ENCODE data around the gene SPRR4.

SPRR4 gene, protein sequence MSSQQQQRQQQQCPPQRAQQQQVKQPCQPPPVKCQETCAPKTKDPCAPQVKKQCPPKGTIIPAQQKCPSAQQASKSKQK

DNA sequence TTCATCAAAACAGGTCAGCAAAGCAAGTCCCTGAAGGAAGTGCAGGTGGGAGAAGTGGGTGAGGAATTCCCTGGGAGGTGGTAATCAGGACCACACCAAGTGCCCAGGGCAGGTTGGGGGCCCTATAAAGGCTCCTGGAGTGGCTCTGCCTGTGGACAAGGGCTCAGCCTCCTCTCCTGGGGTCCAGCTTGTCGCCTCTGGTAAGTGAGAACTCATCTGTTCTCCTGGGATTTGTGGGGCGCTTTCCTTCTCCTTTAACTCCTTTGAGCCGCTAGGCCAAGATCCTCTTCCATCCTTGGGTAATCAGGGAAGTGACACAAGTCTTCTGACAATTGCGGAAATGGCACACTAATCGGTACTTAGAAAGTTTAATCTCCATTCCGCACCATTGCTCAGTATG lies at the start of gene SPRR4:
TSS of gene SPRR4 (plus strand) at position 154 of the 400 bp plus-strand sequence. CDS start 1,243 bp downstream, outside the sequence.
- no peak for DNase-seq

DNA sequence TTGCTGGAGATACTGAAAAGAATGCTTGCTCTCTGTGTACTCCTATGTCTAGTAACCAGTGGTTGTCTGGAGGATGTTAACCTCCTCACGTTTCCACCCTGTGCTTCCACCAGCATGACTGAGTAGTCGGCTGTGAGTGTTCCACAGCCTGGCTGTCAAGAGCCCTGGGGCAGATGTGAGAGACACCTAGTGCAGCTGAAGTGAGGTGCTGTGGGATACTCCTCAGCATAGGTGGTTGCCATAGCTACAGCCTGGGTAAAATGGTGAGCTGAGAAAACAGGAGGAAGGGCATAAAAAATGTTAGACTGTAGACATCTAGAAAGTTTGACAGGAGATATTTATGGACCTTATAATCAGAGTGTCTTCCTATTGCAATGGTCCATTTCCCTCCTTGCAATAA lies 46.3 kb upstream of the SPRR4 start:
- no peak for DNase-seq

DNA sequence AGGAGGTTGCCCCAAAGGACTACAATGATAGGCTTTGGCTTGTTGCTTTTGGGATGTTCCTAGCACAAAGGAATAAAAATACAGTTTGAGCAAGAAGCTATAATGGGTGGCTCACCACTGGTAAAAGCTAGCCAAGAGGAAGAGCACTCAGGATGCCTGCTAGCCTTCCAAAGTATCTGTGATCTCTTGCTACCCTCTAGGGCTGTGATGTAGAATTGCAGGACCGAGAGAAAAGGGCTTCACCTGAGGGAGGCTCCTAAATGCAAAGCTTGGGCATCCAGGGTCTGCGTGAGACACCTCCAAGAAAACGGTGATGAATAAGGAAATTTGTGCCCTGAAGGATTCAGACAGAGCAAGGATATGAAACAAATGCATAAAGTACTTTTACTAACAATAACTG lies 44.4 kb upstream of the SPRR4 start:
- no peak for DNase-seq

DNA sequence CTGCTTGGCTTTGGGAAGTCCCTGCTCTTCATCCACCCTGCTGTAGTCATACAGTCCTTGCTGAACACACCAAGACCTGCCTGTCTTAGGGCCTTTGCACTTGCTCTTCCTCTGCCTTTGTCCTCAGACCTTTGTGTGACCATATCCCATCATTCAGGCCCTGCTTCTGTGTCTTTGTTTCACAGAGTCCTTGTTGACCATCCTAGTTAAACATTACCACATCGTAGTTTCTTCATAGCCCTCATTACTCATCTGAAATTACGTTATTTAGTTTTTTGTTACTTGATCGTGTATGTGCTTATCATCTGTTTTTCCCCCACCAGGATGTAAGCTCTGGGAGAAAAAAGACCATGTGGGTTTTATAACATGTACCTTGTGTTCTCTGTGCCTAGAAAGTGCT lies 41.8 kb upstream of the SPRR4 start:
- no peak for DNase-seq

DNA sequence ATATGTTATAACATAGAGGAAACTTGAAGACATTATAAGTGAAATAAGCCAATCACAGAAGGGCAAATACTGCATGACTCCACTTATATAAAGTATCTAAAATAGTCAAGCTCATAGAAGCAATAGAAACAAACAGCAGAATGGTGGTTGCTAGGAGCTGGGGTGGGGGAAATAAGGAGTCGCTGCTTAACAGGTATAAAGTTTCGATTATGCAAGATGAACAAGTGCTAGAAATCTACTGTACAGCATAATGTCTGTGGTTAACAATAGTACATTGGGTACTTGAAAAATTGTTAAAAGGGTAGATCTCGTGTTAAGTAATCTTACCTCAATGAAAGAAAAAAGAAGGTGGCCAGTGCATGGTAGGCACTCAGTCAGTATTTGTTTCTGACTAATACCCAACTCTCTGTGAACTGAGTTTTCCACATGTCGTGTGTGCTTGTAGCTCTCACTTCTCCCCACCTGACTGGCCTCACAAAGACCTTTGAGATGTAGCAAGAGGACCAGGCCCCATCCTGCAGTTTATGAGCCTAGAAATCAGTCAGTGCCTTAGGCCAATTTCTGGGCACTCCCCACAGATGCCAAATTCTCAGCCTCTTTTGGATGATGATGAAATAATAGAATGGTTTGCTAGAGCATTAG lies 38.2 kb upstream of the SPRR4 start:
- no peak for DNase-seq

DNA sequence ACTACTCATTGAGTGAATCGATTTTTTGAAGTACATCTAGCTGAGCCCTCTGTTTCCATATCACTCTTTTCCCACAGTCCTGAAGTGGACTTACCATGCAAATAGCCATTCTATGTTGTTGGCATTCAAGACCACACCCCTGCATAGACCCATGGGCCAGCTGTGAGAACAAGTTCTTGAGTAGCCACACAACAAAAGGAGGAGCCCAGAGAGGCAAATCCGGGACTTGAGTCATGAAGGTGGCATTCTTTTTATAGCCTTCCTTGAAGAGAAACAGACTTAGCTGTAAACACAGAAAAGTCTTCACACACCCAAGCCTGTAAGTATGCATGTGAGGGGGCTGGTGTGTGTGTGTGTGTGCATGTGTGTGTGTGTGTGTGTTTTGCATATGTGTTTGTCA lies 37.3 kb upstream of the SPRR4 start:
- DNase-seq: no peak

DNA sequence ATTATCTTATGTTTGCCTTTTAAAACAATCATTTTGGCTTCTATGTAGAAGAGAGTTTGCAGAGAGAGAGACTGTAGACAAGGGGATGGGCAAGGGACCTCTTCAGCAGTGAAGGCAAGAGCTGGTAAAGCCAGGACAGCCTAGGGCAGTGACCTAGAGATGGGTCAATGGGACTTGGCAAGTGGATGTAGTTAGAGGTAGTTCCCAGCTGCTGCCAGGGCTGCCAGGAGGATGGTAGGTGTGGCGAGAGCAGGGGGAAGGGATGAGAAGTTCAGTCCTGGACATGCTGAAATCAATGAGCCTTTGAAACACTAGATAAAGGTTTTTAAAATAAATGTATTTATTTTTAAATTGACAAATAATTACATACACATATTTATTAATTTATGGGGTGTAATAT lies 29.8 kb upstream of the SPRR4 start:
- no peak for DNase-seq

DNA sequence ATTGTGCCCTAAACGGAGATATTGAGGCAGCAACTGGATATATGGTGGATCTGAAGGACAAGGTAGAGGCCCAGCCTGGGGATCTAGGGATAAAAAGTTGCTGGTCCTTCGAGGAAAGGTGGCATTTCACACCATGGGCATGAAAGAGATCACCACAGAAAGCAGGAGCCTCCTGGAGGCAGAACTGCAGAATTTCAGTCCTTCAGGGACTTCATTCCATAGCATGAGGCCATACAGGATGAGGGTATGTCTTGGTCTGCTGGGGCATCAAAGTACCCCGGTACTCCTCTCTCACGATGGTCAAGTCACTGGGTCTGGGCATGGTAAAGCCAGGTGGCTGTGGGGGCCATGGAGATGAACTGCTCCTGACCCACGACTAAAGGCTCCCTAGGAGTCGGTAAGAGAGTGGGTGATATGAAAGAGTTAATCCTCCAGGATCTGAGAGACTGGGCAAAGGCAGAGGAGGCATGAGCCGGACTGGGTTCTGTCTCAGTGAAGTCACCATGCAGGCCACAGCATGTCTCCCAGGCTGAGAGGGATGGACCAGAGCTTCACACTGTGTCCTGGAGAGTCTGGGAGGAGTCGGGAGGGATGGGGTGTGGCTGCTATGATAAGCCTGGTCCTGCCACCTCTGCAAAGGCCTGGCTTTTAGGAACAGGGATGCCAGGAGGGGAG lies 29.3 kb upstream of the SPRR4 start:
- no peak for DNase-seq

DNA sequence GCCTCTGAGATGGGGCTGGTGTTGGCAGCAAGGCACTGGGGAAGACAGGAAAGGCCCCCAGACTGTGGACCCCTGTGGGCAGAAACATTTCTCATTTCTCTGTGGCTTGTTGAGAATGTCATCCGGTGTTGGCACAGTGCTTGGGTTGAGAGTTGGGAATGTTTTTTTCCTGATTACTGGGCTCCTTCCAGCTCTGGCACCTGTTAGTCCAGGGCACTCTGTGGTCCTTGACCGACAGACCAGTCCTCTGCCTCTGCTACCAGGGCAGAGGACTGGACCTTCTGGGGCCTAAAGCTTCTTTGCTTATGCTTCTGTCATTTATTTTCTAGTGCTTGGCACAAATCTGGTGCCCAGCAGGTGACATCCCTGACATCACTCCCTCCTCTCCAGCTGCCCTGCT lies 28.3 kb upstream of the SPRR4 start:
- no peak for DNase-seq

DNA sequence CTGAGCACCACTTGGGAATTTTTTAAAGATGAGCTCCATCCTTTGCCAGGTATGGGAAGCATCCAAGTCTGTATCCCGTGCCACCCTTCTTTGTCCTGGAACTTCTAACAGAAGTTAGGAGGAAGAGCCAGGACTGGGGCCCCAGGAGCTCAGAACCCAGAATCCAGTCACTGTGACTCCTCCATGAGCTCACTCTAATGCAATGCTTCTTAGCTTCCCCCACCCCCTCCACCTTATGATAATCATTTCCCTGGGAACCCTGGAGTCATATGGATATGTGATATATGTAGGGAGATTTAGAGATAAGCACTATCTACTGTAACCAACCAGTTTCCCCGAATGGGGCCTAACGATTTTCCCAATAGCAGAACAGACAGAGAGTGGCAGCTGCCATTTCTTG lies 24.2 kb upstream of the SPRR4 start:
- no peak for DNase-seq

DNA sequence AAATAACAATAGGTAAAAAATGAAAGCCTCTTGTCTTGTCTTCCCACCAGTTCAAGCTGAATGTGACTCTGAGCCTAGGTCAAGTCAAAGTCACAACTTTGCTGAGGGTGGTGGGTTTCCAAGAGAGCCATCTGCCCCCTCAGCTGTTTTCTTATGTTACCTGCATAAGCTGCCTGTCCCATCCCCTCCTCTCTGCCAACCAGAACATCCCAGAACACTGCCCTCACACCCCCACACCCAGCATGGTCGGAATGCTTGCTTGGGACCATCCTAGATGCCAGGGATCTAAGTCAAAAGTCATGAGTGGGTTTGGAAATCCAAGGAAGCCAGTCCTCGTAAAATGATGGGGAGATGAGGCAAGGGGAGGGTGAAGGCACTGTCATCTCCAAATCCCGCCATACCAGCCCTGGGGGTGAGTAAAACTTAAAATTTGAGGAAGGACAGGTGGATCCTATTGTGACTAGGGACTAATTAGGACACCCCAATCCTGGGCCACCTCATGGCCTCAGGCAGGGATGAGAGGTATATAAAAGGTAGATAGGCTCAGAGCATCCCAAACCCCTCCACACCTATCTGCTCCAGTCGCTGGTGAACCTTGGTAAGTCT lies 23.7 kb upstream of the SPRR4 start, which contains the start of gene SPRR5:
TSS of gene SPRR5 (plus strand) at position 556 of the 606 bp plus-strand sequence. CDS start 1,349 bp downstream, outside the sequence.
- no peak for DNase-seq

DNA sequence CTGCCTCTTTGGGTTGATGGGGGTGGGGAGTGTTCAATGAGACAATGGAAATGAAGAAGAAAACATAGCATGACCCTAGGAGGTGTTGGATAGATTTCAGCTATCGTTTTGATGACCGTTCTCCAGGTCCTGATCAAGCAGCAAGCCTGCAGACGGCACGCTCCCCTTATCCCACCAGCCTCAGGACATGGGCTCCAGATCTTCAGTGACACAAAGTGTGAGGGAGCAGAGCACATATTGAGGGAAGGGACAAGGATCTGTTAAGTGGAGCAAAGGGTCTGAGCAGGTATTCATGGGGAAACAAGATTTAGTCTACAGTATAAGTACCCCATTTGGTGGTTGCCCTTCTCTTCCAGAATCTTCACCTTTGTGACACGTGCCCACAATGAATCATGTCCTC lies 18.7 kb upstream of the SPRR4 start:
- no peak for DNase-seq

DNA sequence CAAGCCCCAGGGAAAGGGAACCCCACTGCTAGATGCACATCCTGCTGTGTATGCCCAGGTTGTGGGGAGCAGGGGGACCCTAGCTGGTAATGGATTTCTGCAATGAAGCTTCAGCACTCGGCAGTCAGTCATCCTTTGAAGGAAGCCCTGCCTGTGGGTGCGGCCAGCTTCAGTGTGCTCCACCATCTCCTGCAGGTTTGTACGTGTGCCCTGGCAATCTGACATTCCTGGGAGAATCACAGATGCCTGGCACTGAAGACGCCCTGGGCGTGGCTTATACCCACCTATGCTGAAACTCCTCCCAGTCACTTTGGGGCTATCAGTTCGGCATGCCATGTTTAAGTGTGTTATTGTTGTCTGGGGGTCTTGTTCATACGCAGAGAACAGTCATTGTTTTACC lies 16.7 kb upstream of the SPRR4 start:
- DNase-seq: no peak

DNA sequence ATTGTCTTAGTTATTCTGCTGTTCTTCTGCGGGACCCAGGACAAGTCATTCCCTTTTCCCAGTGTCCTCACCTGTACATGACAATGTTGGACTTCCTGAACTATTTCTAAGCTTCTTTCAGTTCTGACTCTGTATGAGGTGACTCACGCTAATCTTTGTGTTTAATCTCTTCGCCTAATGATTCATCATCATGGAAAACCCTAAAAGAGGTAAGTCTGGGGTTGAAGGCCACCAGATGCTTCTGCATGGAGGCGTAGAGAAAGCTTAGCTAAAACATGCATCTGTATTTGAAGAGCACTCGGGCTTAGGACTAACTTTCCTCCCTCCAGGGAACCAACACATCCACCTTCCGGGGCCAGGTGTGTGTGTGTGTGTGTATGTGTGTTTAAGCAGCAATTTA lies 16.0 kb upstream of the SPRR4 start:
- no peak for DNase-seq

DNA sequence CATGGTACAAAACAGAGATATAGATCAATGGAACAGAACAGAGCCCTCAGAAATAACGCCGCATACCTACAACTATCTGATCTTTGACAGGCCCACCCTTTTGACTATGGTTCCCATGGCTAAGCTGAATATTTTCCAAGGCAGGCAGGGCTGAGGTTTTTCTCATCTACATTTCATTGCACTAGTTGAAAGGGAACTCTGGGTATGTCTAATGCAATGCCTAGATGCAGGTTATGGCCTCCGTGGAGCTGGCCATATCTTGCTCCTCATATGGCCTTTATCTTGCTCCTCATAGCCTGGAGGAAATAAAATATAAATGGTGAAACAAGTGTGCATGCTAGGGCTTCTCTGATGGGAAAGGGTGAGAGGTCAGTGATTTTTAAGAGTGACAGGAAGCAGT lies 12.9 kb upstream of the SPRR4 start:
- no peak for DNase-seq

DNA sequence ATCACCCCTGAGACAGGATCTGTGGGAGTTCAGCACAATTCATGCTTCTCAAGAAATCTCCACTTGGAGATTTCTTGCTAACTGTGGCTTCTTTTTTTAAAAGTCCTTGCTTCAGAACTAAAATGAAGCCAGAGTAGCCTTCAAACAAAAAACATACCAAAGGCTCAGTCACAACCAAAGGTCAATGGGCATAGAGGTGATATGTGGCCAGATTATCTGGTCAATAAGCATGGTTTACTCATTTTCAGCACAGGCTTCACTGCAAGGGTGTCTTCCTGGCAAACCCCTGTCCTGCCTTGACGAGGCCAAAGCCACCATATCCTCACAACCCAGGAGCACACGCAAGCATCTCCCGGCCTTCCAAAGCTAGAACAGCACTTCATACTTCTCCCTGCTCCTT lies 11.2 kb upstream of the SPRR4 start:
- DNase-seq: no peak

DNA sequence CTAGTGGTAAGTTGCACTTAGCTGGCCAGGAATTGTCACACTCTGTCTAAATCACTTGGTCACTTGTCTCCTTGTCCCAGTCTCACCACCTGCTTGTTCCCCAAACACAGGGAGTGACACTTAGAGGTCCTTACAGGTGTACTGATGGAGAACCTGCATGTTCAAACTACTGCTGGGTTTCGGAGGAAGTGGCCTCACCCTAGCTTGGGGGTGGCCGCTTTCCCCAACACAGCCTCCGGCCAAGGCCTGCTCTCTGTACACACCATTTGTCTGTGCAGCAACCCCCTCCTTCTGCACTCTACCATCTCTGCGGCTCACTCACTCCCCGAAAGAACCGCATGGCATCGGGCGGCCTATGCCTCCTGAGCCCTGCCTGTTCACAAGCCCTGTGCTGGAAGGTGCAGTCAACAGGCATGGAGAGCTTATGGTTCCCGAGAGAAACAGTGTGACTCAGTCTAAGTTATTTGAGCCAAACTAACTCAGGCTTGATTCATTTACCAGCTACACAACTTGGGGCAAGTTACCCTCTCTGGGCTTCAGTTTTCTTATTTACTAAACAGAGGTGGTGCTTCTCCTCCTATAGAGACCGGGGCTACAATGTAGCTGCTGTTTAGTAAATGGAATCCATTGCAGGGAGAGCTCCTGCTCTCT lies 10.5 kb upstream of the SPRR4 start:
- no peak for DNase-seq

DNA sequence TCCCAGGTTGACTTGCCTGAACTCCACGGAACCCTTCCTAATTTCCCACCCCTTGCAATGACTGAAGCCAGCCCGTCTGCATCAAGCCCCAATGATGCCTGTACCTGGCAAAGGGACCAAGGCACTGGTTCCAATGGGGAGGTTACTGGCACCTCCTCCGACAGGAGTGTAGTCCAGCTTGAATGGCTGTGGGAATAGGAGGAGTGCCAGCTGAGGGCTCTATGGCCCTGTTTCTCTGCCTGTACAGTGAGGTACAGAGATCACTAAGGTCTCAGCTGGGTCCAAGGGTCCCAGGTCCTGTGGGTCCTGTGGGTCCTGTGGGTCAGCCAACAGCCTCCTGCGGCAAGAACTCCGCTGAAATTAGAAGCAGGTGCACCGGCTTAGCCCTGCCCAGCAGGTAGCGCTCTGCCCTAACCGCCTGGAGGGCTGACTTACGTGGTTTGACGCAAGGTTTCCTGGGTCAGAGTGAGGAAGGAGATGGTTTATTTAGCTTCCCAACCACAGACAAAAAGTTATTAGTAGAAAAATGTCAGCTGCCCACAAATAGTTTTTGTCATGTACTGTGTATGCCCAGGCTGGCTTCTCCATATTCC lies 9.9 kb upstream of the SPRR4 start:
- no peak for DNase-seq

DNA sequence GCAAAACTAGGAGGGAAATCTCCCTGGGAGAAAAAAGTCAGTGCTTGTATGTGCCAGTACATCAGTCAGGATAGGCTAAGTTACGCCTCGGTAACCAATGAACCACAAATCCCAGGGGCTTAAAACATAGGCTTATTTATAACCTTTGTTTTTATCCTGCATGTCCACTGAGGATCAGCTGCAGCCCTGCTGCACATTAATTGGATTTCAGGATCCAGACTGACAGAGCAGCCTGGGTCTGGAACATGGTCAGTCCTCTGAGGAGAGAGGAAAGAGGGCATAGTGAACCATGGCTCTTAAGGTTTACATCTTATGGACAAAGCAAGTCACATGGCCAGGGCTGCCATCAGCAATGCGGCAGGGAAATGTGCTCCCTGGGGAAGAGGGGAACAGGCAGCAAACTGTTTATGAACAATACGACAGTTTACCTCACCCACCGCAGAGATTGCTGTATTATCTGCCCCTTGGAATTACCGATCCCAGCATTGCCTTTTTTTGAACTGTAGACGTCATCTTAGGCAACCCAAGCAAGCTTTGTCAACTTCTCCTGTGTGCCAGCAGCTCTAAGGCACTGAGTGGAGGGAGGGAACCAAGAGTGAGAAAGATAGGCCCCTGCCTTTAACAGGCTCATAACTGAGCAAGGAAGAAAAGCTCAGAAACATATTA lies 9.1 kb upstream of the SPRR4 start:
- no peak for DNase-seq

DNA sequence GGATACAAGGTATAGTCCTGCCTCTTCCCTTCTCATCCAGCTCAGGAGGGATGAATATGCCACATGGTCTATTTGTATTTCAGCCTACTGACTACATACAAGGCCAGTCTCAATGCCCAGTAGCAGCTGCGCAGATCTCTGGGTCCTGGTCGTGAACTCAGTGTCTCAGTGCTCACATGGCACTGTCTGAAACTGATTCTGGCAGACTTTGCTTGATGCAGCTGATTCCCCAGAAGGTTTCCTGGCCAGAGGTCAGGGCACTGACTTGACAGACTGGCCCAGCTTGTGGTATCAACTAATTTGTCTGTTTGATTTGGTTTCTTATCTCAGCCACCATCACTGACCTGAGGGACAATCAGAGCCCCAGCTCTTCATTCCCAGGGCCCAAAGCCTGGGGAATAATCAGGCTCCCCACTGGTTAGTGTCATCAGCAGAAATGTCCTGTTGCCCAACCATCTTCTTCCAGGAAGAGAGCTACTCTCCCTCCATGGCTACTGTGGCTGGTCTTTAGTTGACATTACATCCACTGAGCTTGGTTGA lies 7.5 kb upstream of the SPRR4 start:
- DNase-seq: no peak

DNA sequence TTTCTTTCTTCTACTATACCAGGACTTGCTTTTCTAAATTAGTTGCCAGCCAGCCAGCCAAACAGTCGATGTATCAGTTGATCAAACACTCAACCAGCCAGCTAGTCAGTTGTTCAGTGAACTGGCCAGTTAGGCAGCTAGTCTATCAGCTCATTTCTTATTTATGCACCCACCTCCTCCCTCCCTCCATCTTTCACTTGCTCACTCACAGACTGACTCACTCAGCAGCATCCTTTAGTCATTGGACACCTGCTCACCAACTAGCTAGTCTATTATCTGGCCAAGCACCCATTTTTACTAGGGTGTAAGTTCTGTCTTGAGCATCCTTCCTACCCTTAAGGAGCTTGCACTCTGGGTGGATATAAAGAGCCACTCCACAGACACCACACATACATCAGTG lies 5.9 kb upstream of the SPRR4 start:
- no peak for DNase-seq

DNA sequence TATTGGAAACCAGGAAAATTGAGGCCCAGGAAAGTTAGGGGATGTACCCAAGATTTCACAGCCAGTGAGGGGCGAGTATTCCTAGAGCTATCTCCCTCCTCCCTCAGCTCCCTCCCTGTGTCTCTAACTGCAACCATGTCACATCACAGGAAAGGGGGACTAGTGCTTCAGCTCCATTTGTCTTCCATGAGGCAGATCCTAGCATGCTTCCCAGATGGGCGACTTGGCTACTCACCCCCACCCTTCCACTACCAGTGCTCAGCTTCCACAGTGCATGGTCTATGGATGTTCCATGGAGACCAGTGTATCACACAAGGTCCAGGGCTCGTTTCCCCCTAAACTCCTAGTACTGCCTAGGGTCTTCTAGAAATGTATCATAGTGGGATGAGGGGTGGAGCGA lies 4.6 kb upstream of the SPRR4 start:
- no peak for DNase-seq

DNA sequence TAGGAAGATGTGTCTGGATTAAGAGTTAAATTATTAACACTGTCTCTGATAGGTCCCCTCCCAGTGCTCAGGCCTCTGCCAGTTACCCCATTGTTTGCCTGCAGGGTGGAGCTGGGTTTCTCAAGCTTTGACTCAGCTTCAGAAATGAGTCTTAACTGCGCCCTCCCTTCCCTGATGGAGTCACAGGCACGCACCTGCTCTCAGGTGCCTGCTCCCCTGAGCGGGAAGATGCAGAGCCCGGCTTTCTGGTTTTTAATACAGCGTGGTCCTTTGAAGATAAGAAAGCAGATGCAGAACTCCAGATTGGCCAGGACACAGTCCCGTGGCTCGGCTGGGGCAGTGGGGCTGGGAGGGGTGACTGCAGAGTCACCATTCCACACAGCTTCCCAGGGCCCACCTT lies 3.2 kb upstream of the SPRR4 start:
- DNase-seq: no peak
